Endodermal cell (in vitro differentiated cells): ENCODE results near the gene PHF21B. TPM values are rescaled to one million over a fixed set of nuclear protein-coding genes. Genes with fewer than 3 reads are reported as not detected.

Experiments
- DNase-seq: peaks from one replicate; pipeline ENCODE4 v3.0.0-alpha.2; 2017
- H3K27ac ChIP-seq: 2 replicates; pipeline ENCODE4 v1.5.1; 2013; ENCODE audit warnings: mild to moderate bottlenecking, low read depth, low read length, moderate library complexity
- H3K27me3 ChIP-seq: 2 replicates; pipeline ENCODE4 v1.6.1; 2013; ENCODE audit warnings: mild to moderate bottlenecking, low read length, moderate library complexity; ENCODE audit not compliant: insufficient read depth, control insufficient read depth, poor library complexity, severe bottlenecking
- H3K36me3 ChIP-seq: 2 replicates; pipeline ENCODE4 v1.7.0; 2013; ENCODE audit warnings: mild to moderate bottlenecking, low read length, moderate library complexity; ENCODE audit not compliant: control insufficient read depth, insufficient read depth
- H3K4me1 ChIP-seq: one replicate; pipeline ENCODE4 v1.7.0; 2013; ENCODE audit warnings: low read length; ENCODE audit not compliant: control insufficient read depth, insufficient read depth
- H3K4me3 ChIP-seq: 2 replicates; pipeline ENCODE4 v1.5.1; 2013; ENCODE audit warnings: mild to moderate bottlenecking, low read length, moderate library complexity
- H3K9ac ChIP-seq: 2 replicates; pipeline ENCODE4 v1.6.1; 2013; ENCODE audit warnings: mild to moderate bottlenecking, low read length, moderate library complexity; ENCODE audit not compliant: poor library complexity, severe bottlenecking; ENCODE audit errors: extremely low read depth
- H3K9me3 ChIP-seq: 2 replicates; pipeline ENCODE4 v1.6.1; 2013; ENCODE audit warnings: mild to moderate bottlenecking, low read length, moderate library complexity; ENCODE audit not compliant: control insufficient read depth
- H3K27ac Mint-ChIP-seq: 2 replicates; pipeline ENCODE4 v1.8.0; 2020; ENCODE audit warnings: mixed read lengths
- H3K27me3 Mint-ChIP-seq: 2 replicates; pipeline ENCODE4 v1.8.0; 2021; ENCODE audit warnings: mild to moderate bottlenecking, mixed read lengths; ENCODE audit not compliant: insufficient read depth
- H3K36me3 Mint-ChIP-seq: 2 replicates; pipeline ENCODE4 v1.8.0; 2020; ENCODE audit warnings: low read depth, mixed read lengths
- H3K4me1 Mint-ChIP-seq: 2 replicates; pipeline ENCODE4 v1.8.0; 2020; ENCODE audit warnings: mixed read lengths
- H3K4me3 Mint-ChIP-seq: 2 replicates; pipeline ENCODE4 v1.8.0; 2020; ENCODE audit warnings: mild to moderate bottlenecking, moderate library complexity, mixed read lengths
- H3K9me3 Mint-ChIP-seq: 2 replicates; pipeline ENCODE4 v1.8.0; 2020; ENCODE audit warnings: mild to moderate bottlenecking, mixed read lengths
- CTCF ChIP-seq: fragments of 200-600 bp; sonication (generic); conservative IDR thresholded peaks from 2 replicates; pipeline ENCODE4 v1.5.0; 2021; ENCODE audit warnings: antibody characterized with exemption, mild to moderate bottlenecking
- WGBS, 2 experiments: methylation state at CpG; one replicate each; pipeline versions ENCODE4 v1.1.5 to v1.1.7; 2013; ENCODE audit warnings: missing lambda C conversion rate in 2 of 2, mixed read lengths in 1 of 2; ENCODE audit not compliant: insufficient coverage in 1 of 2, insufficient read length in 1 of 2; 5-methylcytosine and 5-hydroxymethylcytosine counted together
- total RNA-seq, 2 donors: library from RNA; stranded (reverse); fragmentation: NEBNext Ultra II Directional in 1 of 2; extraction: Animal tissue kit (Norgen Biotek cat#: 25700) in 1 of 2; gene quantifications; 2 replicates in 1 of 2; 3 replicates in 1 of 2; pipeline ENCODE4 v1.2.1, GENCODE V29; 2021

PHF21B gene
- total RNA-seq, 2 donors from 2014 or later, result 57.5 to 69.2 TPM

GRCh38 chr22:44996120-44996519 lies 13.7 kb downstream of the PHF21B start:
- Mint-ChIP-seq H3K9me3 (no peaks in the 10 kb centered on the region), H3K36me3 (peaks cover 31% of the 10 kb centered on the region), H3K27me3 (no peaks in the 10 kb centered on the region), H3K4me3 (no peak overlapping the region), H3K27ac (peak overlapping the region; percentile 70), H3K4me1 (peaks cover 29% of the 10 kb centered on the region)
- DNase-seq, result no peak
- no peak for TF ChIP-seq CTCF
- Histone ChIP-seq H3K27ac (peak overlapping the region; percentile 32), H3K27me3 (no peaks in the 10 kb centered on the region), H3K4me3 (no peak overlapping the region), H3K9ac (no peak overlapping the region), H3K9me3 (no peaks in the 10 kb centered on the region), H3K4me1 (peaks cover 16% of the 10 kb centered on the region), H3K36me3 (peaks cover 44% of the 10 kb centered on the region)
- WGBS, 2 experiments, result 89% methylated on average over 4 to 9 of the region's 9 CpGs

GRCh38 chr22:44995715-44996114 lies 14.1 kb downstream of the PHF21B start:
- no peaks in the 10 kb centered on the region for H3K27me3 Mint-ChIP-seq
- no peaks in the 10 kb centered on the region for H3K9me3 Mint-ChIP-seq
- Histone ChIP-seq H3K9me3 (no peaks in the 10 kb centered on the region), H3K9ac (no peak overlapping the region), H3K4me1 (peaks cover 16% of the 10 kb centered on the region), H3K27me3 (no peaks in the 10 kb centered on the region), H3K36me3 (peaks cover 44% of the 10 kb centered on the region), H3K4me3 (no peak overlapping the region), H3K27ac (peak overlapping the region; percentile 32)
- no peak for DNase-seq
- no peak overlapping the region for H3K4me3 Mint-ChIP-seq
- TF ChIP-seq CTCF, result no peak
- WGBS, 2 experiments, result 95% methylated on average over 11 of the region's 14 CpGs; no CpG with 5 or more reads in 1 of the 2 experiments
- H3K36me3 Mint-ChIP-seq, result peaks cover 29% of the 10 kb centered on the region
- no peak overlapping the region for H3K27ac Mint-ChIP-seq
- peaks cover 29% of the 10 kb centered on the region for H3K4me1 Mint-ChIP-seq

- H3K27ac Mint-ChIP-seq, result peak overlapping the region; percentile 21
- no peak for TF ChIP-seq CTCF
- Histone ChIP-seq H3K27ac (no peak overlapping the region), H3K9ac (no peak overlapping the region), H3K27me3 (no peaks in the 10 kb centered on the region), H3K4me1 (peaks cover 16% of the 10 kb centered on the region), H3K36me3 (peaks cover 44% of the 10 kb centered on the region), H3K4me3 (no peak overlapping the region), H3K9me3 (no peaks in the 10 kb centered on the region)
- no peak for DNase-seq
- no peaks in the 10 kb centered on the region for H3K9me3 Mint-ChIP-seq
- peaks cover 27% of the 10 kb centered on the region for H3K36me3 Mint-ChIP-seq
- no peak overlapping the region for H3K4me3 Mint-ChIP-seq
- H3K4me1 Mint-ChIP-seq, result peaks cover 29% of the 10 kb centered on the region
- H3K27me3 Mint-ChIP-seq, result no peaks in the 10 kb centered on the region
- WGBS, 2 experiments, result 87% methylated on average over 4 to 7 of the region's 7 CpGs
These were observed 14.7 kb downstream of the PHF21B start for GRCh38 chr22:44995105-44995514.
